H9 (cell line): Measurements from ENCODE around the gene TKFC. TPM values are rescaled to one million over a fixed set of nuclear protein-coding genes. Genes with fewer than 3 reads are reported as not detected.

Source experiments
- DNase-seq: peaks from one replicate; pipeline ENCODE4 v3.0.0-alpha.2; 2017
- H2AFZ ChIP-seq: one replicate; pipeline ENCODE4 v1.6.1; 2013; ENCODE audit warnings: mild to moderate bottlenecking, low read length, control low read depth, moderate library complexity
- H2AK5ac ChIP-seq: 2 replicates; pipeline ENCODE4 v1.6.1; 2013; ENCODE audit warnings: low read length, control low read depth, mixed read lengths; ENCODE audit not compliant: insufficient read length
- H2BK120ac ChIP-seq: one replicate; pipeline ENCODE4 v1.6.1; 2013; ENCODE audit warnings: low read depth, mild to moderate bottlenecking, low read length, control low read depth, inconsistent platforms; ENCODE audit not compliant: poor library complexity, severe bottlenecking
- H2BK12ac ChIP-seq: 2 replicates; pipeline ENCODE4 v1.6.1; 2013; ENCODE audit warnings: low read length, control low read depth, mixed read lengths, low read depth; ENCODE audit not compliant: insufficient read length
- H2BK15ac ChIP-seq: 2 replicates; pipeline ENCODE4 v1.6.1; 2013; ENCODE audit warnings: low read depth, low read length, control low read depth
- H2BK20ac ChIP-seq: one replicate; pipeline ENCODE4 v1.6.1; 2013; ENCODE audit warnings: low read depth, mild to moderate bottlenecking, low read length, control low read depth, inconsistent platforms; ENCODE audit not compliant: poor library complexity, severe bottlenecking
- H2BK5ac ChIP-seq: 2 replicates; pipeline ENCODE4 v1.6.1; 2013; ENCODE audit warnings: low read length, control low read depth, mixed read lengths; ENCODE audit not compliant: insufficient read length
- H3K14ac ChIP-seq: 2 replicates; pipeline ENCODE4 v1.6.1; 2013; ENCODE audit warnings: low read length, control low read depth; ENCODE audit not compliant: insufficient read depth
- H3K18ac ChIP-seq: 2 replicates; pipeline ENCODE4 v1.6.1; 2013; ENCODE audit warnings: low read depth, mild to moderate bottlenecking, mixed read lengths, low read length, control low read depth; ENCODE audit not compliant: insufficient read length
- H3K23ac ChIP-seq: 2 replicates; pipeline ENCODE4 v1.6.1; 2013; ENCODE audit warnings: low read length, control low read depth, mixed read lengths, low read depth; ENCODE audit not compliant: insufficient read length
- H3K23me2 ChIP-seq: 2 replicates; pipeline ENCODE4 v1.6.1; 2013; ENCODE audit warnings: low read depth, mild to moderate bottlenecking, mixed read lengths, low read length, control low read depth; ENCODE audit not compliant: insufficient read length, poor library complexity, severe bottlenecking
- H3K27ac ChIP-seq: 2 replicates; pipeline ENCODE4 v1.5.1; 2013; ENCODE audit warnings: low read length, control low read depth, mixed read lengths, low read depth; ENCODE audit not compliant: insufficient read length
- H3K27me3 ChIP-seq: 2 replicates; pipeline ENCODE4 v1.6.1; 2013; ENCODE audit warnings: low read length, control low read depth, inconsistent platforms; ENCODE audit not compliant: insufficient read depth
- H3K4ac ChIP-seq: 2 replicates; pipeline ENCODE4 v1.6.1; 2013; ENCODE audit warnings: low read depth, mild to moderate bottlenecking, control low read depth, inconsistent platforms, low read length, moderate library complexity
- H3K4me1 ChIP-seq: 2 replicates; pipeline ENCODE4 v1.6.1; 2013; ENCODE audit warnings: low read length, control low read depth, inconsistent platforms; ENCODE audit not compliant: insufficient read depth
- H3K4me2 ChIP-seq: 2 replicates; pipeline ENCODE4 v1.6.1; 2013; ENCODE audit warnings: low read length, control low read depth, mixed read lengths; ENCODE audit not compliant: insufficient read length, insufficient read depth
- H3K56ac ChIP-seq: 2 replicates; pipeline ENCODE4 v1.6.1; 2013; ENCODE audit warnings: low read depth, mild to moderate bottlenecking, mixed read lengths, low read length, control low read depth; ENCODE audit not compliant: insufficient read length
- H3K79me1 ChIP-seq: 2 replicates; pipeline ENCODE4 v1.6.1; 2013; ENCODE audit warnings: low read depth, mild to moderate bottlenecking, moderate library complexity, low read length, control low read depth, inconsistent platforms; ENCODE audit not compliant: insufficient read depth, poor library complexity, severe bottlenecking
- H3K79me2 ChIP-seq: 2 replicates; pipeline ENCODE4 v1.6.1; 2013; ENCODE audit warnings: low read length, control low read depth, inconsistent platforms; ENCODE audit not compliant: insufficient read depth
- H3K9ac ChIP-seq: 2 replicates; pipeline ENCODE4 v1.6.1; 2013; ENCODE audit warnings: low read length, control low read depth, mixed read lengths; ENCODE audit not compliant: insufficient read length; ENCODE audit errors: extremely low read depth
- H3K9me3 ChIP-seq: one replicate; pipeline ENCODE4 v1.6.1; 2013; ENCODE audit warnings: low read depth, low read length, inconsistent platforms; ENCODE audit not compliant: control insufficient read depth
- H3T11ph ChIP-seq: one replicate; pipeline ENCODE4 v1.6.1; 2013; ENCODE audit warnings: mild to moderate bottlenecking, low read length, control low read depth, inconsistent platforms
- H4K20me1 ChIP-seq: one replicate; pipeline ENCODE4 v1.6.1; 2013; ENCODE audit not compliant: control insufficient read depth, insufficient read length, insufficient read depth
- H4K5ac ChIP-seq: 2 replicates; pipeline ENCODE4 v1.6.1; 2013; ENCODE audit warnings: low read depth, mild to moderate bottlenecking, mixed read lengths, low read length, control low read depth; ENCODE audit not compliant: insufficient read length
- H4K8ac ChIP-seq: replicated peaks from 2 replicates; pipeline ENCODE4 v1.6.1; 2013; ENCODE audit warnings: low read length, control low read depth, mixed read lengths, low read depth; ENCODE audit not compliant: insufficient read length
- H4K91ac ChIP-seq: 2 replicates; pipeline ENCODE4 v1.6.1; 2013; ENCODE audit warnings: low read depth, mild to moderate bottlenecking, moderate library complexity, mixed read lengths, low read length, control low read depth; ENCODE audit not compliant: insufficient read length
- H3K27ac Mint-ChIP-seq, 3 experiments: 2 replicates in 2 of 3; 3 replicates in 1 of 3; pipeline ENCODE4 v1.8.0; 2020 to 2021; ENCODE audit warnings: mixed read lengths in 3 of 3, mild to moderate bottlenecking in 1 of 3, moderate library complexity in 1 of 3
- H3K27me3 Mint-ChIP-seq: 2 replicates; pipeline ENCODE4 v1.8.0; 2021; ENCODE audit warnings: low read depth, mild to moderate bottlenecking, moderate library complexity, mixed read lengths
- H3K36me3 Mint-ChIP-seq, 3 experiments: 2 replicates in 2 of 3; 3 replicates in 1 of 3; pipeline ENCODE4 v1.8.0; 2020 to 2021; ENCODE audit warnings: low read depth in 3 of 3, mixed read lengths in 3 of 3; ENCODE audit not compliant: insufficient read depth in 1 of 3
- H3K4me1 Mint-ChIP-seq, 2 experiments: 2 replicates each; pipeline ENCODE4 v1.8.0; 2020; ENCODE audit warnings: mixed read lengths in 2 of 2
- H3K4me3 Mint-ChIP-seq, 2 experiments: 2 replicates in 1 of 2; 3 replicates in 1 of 2; pipeline ENCODE4 v1.8.0; 2020 to 2021; ENCODE audit warnings: mild to moderate bottlenecking in 2 of 2, mixed read lengths in 2 of 2, moderate library complexity in 1 of 2
- H3K9me3 Mint-ChIP-seq, 2 experiments: 2 replicates in 1 of 2; 3 replicates in 1 of 2; pipeline ENCODE4 v1.8.0; 2020; ENCODE audit warnings: mild to moderate bottlenecking in 2 of 2, mixed read lengths in 2 of 2, moderate library complexity in 1 of 2
- CTCF ChIP-seq: fragments of 200-600 bp; sonication (generic); conservative IDR thresholded peaks from 3 replicates; pipeline ENCODE4 v1.8.0; 2021; ENCODE audit warnings: antibody characterized with exemption, mild to moderate bottlenecking
- whole genome bisulfite sequencing: extraction: QIAGEN DNeasy Blood & Tissue Kit; methylation state at CpG from one replicate; pipeline ENCODE4 v1.1.7; 2013; ENCODE audit warnings: missing lambda C conversion rate, low lambda C conversion rate, mixed read lengths; ENCODE audit not compliant: insufficient read length; ENCODE audit errors: extremely low coverage; 5-methylcytosine and 5-hydroxymethylcytosine counted together
- total RNA-seq: library from RNA; stranded (reverse); gene quantifications from 2 replicates; pipeline ENCODE4 v1.2.1, GENCODE V29; 2021

TKFC gene
- total RNA-seq, 1 experiment from 2014 or later: 59.0 TPM

- H2BK15ac ChIP-seq: no peak overlapping the region
- H4K8ac ChIP-seq: no peak overlapping the region
- no peak overlapping the region for H3K14ac ChIP-seq
- no peak overlapping the region for H3K56ac ChIP-seq
- no peak for TF ChIP-seq CTCF
- no peak overlapping the region for H2AK5ac ChIP-seq
- no peak overlapping the region for H3K4ac ChIP-seq
- no peaks in the 10 kb centered on the region for H3K79me2 ChIP-seq
- no peaks in the 10 kb centered on the region for H3K9me3 ChIP-seq
- no peak overlapping the region for H3K23ac ChIP-seq
- no peaks in the 10 kb centered on the region for H3K23me2 ChIP-seq
- no peak overlapping the region for H4K91ac ChIP-seq
- H2BK20ac ChIP-seq: no peak overlapping the region
- Mint-ChIP-seq H3K9me3 (no peaks in the 10 kb centered on the region; a peak in 1 of 5 replicates), H3K27ac (no peak overlapping the region), H3K4me3 (no peak overlapping the region), H3K4me1 (peaks cover 22 to 30% of the 10 kb centered on the region in 2 experiments), H3K27me3 (peaks cover 22% of the 10 kb centered on the region), H3K36me3 (peaks cover 2 to 78% (median 21%) of the 10 kb centered on the region in 3 experiments; a peak in 6 of 7 replicates)
- no peaks in the 10 kb centered on the region; the same call in 1 of the 2 replicates for H3K4me1 ChIP-seq
- H3K4me2 ChIP-seq: no peak overlapping the region
- no peak overlapping the region for H3K27ac ChIP-seq
- no peak for DNase-seq
- H3K79me1 ChIP-seq: no peaks in the 10 kb centered on the region
- H3K18ac ChIP-seq: no peak overlapping the region
- no CpG with 5 or more reads among the region's 4 CpGs for WGBS
- H2BK5ac ChIP-seq: no peak overlapping the region
- no peak overlapping the region for H2BK120ac ChIP-seq
- no peak overlapping the region for H3T11ph ChIP-seq
- H4K5ac ChIP-seq: no peak overlapping the region
- no peak overlapping the region for H2BK12ac ChIP-seq
- no peaks in the 10 kb centered on the region for H4K20me1 ChIP-seq
- H2AFZ ChIP-seq: no peak overlapping the region
- no peak overlapping the region for H3K9ac ChIP-seq
- H3K27me3 ChIP-seq: 0 out of 2 replicates have a peak, but pooled peaks cover 2% of the 10 kb centered on the region
Measured at GRCh38 chr11:61283613-61284012, 49.4 kb upstream of the TKFC start.
